HG02588 (cell line): ENCODE data around the gene KCNIP1.
A peak's percentile ranks its signal among the peaks of the same experiment; 100 is the strongest.

Experiments used
- ATAC-seq: cut with Tn5 transposase; IDR thresholded peaks from one replicate; pipeline ENCODE4 v1.9.1; 2021; ENCODE audit warnings: mild to moderate bottlenecking, moderate library complexity; ENCODE audit not compliant: unreplicated experiment

Gene KCNIP1

GRCh38 chr5:170560938-170561337, 57.1 kb downstream of the KCNIP1 start:
- no peak for ATAC-seq

- no peak for ATAC-seq
These were observed 58.5 kb downstream of the KCNIP1 start for GRCh38 chr5:170562166-170562874.

- ATAC-seq, result no peak
These were observed 59.0 kb downstream of the KCNIP1 start for GRCh38 chr5:170562875-170563228.

- no peak for ATAC-seq
These were observed 60.2 kb downstream of the KCNIP1 start for GRCh38 chr5:170563824-170564567.

DNA sequence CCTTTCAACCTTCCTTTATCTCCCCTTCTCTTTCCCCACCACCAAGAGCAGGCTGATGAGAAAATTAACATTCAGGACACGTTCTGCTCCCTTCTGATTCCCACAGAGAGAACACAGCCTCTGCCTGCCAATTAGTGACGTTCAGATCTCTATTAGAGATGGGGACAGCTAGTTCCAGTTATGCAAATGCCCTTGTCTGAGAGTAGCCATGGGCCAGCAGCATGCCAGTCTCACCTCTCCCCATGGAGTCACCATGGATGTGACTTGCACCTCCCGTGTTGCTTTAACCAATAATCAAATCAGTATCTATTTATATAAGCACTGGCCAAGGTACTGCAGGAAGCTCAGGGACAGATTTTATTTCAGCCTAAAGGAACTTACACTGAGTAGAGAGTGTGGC, 61.3 kb downstream of the KCNIP1 start:
- ATAC-seq, result no peak

DNA sequence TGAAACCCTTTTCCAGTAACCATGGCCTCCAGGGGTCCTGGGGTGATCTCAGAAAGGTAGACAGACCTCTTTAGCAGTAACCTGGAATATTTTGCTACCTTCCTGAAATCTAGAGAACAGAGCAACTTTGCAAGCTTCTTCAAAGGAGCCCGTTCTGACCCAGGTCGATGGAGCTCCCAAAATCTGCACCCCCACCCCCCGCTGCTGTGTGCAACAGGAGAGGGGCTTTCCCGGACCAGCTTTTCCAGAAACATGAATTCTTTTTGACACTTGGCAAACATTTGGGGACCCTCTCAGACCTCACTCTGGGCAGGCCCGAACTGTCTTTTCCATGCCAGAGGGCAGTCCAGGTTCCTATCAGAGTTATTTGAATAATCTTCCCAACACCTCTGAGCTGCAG, 65.3 kb downstream of the KCNIP1 start:
- no peak for ATAC-seq

- no peak for ATAC-seq
These were observed 66.7 kb downstream of the KCNIP1 start for GRCh38 chr5:170570476-170570875.

GRCh38 chr5:170571281-170571731, 67.5 kb downstream of the KCNIP1 start:
- no peak for ATAC-seq

- ATAC-seq, result peak; percentile 89
These were observed 68.3 kb downstream of the KCNIP1 start for GRCh38 chr5:170571875-170572852.

DNA sequence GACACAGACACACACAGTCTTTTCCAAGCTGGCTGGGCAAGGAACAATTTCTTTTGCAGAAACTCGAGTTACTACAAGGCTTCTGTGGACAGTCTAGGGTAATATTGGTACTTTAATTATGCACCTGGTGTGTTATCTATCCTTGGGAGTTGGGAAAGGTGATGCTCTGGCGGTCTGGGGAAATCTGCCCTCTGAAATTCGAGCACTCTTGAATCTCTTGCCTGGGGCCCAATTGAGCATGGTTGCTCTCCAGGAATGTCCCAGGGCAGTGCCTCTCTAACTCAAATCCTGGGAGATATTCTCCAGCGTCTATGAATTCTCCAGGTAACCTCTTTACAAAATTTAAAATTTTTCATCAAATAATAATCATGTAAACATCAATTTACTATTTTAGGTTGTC, 69.3 kb downstream of the KCNIP1 start:
- ATAC-seq, result no peak

DNA sequence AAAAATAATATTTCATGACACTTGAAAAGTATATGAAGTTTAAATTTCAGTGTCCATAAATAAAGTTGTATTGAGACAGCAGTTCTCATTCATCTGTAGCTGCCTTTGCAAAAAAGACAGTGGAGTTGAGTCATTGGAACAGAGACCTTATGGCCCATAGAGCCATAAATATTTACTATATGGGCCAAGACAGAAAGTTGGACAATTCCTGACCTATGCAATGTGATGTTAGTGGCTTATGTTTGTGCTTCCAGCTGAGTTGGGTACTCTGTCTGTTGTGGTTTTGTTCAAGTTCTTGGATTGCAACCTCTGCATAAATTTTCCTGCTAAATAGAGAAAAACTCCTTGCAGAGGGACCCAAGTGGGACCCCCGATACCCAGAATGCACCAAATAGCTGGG, 69.8 kb downstream of the KCNIP1 start:
- ATAC-seq, result no peak

DNA sequence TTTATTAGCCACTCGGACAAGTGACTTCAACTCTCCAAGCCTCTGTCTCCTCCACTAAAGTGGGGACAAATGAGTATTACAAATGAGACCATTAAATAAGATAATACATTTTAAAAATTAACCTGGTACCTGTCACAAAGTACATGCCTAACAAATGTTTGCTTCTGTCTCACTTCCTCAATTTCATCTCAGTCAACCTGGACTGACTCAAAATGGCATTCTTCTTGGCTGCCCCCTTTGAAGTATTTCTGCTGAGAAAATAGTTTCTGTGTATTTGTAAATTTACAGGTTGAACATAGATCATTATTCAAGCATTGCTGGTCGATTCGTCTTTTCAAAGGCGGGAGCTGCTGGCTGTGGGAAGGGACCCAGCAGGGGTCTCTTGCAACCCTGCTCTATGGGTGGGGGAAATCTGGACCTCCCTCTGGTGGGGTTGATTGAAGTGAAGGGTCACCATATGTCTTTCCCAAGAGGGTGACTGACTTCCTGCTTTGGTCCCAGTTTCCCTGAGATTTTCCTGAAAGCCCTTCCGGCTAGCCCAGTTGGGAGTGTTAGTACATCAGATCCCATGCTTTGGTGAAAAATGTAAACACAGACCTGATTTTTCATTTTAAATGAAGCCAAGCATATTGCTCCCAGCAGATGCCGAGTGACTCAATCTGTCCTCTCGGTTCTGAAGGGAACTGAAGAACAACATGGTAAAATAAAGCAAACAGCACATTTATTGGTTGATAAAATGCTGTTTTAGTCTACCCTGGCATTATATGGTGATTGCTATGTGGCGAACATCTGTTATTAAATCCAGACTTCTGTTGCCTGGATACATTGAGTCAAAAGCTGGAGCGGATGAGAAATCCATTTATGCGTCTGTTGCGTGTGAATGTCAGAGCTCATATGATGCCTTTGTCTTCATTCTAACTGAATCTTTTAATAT, 73.0 kb downstream of the KCNIP1 start:
- ATAC-seq, result no peak

- no peak for ATAC-seq
These were observed 75.8 kb downstream of the KCNIP1 start for GRCh38 chr5:170579601-170580000.

DNA sequence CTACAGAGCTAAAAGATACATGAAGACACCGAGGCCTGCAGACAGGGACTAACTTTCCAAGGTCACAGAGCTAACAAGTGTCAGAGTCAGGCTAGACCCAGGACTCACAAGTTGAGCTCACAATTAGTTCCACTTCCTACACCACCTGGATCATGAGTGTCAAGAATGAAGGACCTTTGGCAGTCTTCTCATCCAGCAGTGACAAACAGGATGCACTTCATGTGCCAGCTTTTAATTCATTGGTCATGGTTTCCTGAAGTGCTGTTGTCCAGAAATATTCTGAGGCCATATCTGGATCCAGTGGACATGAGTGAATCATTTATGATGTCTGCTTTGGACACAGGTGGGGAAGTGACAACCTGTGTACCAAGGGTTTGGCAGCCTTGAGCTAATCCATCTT, 77.4 kb downstream of the KCNIP1 start:
- ATAC-seq, result no peak

DNA sequence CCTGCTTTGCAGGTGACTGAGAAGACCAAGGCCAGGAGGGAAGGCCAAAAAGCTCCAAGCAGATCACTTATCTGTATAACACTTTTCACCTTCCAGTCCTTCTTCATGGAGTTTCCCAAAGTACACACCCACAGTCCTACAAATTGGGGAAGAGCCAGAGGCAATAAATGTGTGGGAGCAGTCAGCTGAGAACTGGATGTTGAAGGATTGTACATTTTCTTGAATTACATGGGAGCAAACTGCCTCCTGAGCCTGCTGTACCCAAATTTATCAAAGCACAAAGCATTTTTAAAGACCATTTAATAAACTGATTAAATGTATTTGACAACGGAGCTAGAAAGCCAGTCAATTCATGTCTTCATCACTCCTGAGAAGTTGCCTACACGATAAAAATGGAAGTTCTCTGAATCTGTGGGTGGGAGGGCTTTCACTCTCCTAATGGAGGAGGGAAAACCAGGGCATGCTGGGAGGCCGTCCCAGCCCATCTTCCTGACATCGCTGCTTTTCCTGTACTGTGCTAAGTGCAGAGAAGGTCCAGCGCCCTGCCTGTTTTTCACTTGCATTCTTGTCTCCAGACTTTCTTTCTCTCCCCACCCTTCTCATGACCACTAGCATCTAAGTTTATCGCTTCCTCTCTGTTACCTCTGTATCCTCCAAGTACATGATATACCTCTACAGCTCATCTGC, 79.0 kb downstream of the KCNIP1 start:
- no peak for ATAC-seq

- no peak for ATAC-seq
These were observed 80.2 kb downstream of the KCNIP1 start for GRCh38 chr5:170584003-170584402.

DNA sequence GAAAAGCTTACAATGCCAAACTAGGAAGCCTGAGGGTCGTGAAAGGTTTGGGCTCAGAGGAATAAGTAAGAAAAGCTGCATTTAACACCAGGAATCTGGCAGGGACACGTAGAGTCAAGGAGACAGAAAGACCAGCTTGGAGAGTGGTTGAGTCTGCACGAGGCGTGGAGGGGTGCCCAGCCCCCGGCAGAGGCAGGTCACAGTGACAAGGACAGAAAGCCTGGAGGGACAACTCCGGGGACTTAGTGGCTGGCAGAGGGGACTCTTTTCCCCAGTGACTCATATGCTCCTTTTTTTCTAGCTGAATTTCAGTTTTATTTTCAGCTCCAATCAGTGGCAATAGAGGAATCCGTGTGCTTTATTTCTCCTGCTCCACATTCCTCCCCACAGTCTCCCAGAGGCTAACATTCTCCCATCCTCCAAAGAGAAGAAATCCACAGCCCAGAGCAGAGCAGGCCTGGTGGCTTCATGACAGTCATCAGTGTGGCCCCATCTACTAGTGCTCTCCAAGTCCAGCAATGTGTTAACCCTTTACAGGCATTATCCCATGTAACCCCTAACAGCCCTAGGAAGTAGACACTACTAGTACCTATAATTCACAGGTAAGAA, 80.7 kb downstream of the KCNIP1 start:
- ATAC-seq, result no peak

GRCh38 chr5:170585273-170585948, 81.6 kb downstream of the KCNIP1 start:
- no peak for ATAC-seq

DNA sequence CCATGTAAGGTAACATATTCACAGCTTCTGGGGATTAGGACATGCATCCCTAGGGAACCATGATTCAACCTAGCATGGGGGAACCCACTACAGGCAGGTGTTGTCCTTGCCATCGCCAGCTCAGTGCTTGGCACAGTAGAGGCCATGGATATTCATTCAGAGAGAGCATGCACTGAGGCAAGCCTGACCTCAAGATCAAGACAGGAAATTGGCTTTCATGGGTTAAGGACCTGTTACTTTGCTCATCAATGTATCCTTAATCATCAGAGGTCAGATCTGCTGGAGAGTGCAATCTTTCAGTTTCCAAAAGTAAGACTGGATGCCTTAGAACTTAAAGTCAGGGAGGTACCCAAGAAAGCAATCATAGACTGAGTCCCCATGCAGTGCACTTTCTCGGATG, 84.0 kb downstream of the KCNIP1 start:
- no peak for ATAC-seq
